HG03469 (cell line): ENCODE results near the gene FAM8A1.

Source experiments
- ATAC-seq: cut with Tn5 transposase; IDR thresholded peaks from one replicate; pipeline ENCODE4 v1.9.1; 2021; ENCODE audit warnings: mild to moderate bottlenecking, moderate library complexity, moderate number of reproducible peaks; ENCODE audit not compliant: unreplicated experiment

The FAM8A1 gene

DNA sequence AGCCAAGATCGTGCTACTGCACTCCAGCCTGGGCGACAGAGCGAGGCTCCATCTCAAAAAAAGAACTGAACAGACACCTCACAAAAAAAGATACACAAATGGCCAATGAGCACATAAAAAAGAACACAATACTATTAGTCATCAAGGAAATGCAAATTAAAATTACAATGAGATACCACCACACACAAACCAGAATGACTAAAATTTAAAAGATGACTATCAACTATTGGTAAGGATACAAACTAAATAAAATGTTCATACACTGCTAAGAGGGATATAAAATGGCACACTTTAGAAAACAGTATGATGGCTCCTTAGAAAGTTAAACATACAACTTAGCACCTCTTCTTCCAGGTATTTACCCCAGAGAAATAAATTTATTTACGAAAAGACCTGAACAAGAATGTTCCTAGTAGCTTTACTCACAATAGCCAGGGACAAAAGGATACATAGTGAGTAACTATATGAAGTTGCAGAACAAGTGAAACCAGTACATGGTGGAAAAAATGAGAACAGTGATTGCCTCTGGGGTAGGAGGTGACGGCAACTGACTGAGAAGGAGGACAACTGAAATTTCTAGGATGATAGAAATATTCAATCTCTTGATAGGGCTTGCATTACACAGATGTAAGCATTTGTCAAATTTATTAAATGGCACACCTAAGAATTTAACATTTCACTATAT, 53.2 kb downstream of the FAM8A1 start:
- ATAC-seq, result no peak

GRCh38 chr6:17656092-17656491, 56.0 kb downstream of the FAM8A1 start:
- no peak for ATAC-seq

DNA sequence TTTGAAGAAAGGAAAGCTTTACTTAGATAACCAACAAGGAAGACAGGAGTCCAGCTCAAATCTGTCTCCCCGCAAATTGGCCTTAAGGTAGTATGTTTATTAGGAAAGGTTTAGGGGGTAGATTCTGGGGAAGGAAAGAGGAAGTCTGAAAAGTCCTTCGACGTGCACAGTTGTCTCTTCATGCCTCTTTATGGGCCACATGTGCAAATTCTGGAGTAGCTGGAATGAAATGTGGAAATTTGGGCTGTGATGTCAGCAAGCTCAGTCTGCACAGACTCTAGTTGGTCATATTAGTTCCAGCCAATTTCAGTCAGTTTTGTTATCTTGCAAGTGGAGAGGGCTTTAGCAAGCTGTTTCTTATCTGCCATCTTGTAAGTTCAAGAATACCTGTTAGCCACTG, 56.5 kb downstream of the FAM8A1 start:
- no peak for ATAC-seq
